Body of pancreas (tissue), 4 donors: ENCODE data around the gene SLC6A3.

ENCODE experiments used
- POLR2A ChIP-seq, 3 donors: fragments of 450-650 bp; IDR thresholded peaks; one replicate each; pipeline ENCODE4 v1.6.1; 2016; ENCODE audit warnings: antibody characterized with exemption in 3 of 3, mild to moderate bottlenecking in 2 of 3
- TF ChIP-seq, protein P1 (sequence below), 7 experiments: fragments of 450-650 bp in 4 of 7; fragments of 200-600 bp in 3 of 7; sonication (generic) in 3 of 7; IDR thresholded peaks; one replicate each; pipeline ENCODE4 v1.5.1; 2016 to 2019; ENCODE audit warnings: antibody characterized with exemption in 7 of 7

DNA sequence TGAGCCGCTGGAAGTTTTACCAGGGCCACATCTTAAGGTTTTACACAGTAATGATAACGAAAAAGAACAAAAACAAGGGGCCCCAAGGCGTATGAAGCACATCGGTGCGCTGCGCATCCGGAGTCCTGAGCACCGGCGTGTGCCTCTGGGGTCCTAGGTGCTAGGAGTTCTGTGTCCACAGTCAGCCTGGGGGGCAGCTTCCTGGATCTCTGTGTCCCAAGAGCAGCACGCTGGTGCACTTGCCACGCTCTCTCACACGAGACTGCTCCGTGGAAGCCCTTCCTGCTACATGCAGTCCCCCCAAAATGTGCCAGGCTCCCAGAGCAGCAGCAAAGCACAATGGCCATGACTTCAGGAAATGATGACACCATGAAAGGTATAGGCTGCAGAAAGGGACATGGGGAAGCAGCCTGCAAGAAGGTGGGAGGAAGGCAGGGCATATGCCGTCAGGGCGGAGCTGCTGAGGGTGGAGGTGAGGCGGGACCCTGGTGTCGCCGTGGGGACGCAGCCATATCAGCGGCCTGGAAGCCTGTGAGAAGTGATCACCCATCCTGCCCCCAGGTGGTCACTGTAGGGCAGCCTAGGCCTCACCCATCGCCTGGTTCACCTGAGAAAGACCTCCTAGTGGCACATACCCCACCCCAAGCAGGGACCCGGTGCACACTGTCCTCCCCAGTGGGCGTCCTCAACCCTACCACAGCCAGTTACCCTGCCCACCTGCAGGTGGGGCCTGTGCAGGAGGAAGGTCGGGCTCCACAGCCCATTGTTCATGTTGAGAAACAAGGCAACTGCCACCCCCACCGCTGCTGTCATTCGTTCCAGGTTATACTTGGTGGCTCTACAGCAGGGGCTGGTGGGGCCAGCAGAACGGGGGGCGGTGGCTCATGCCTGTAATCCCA is 23.6 kb upstream of the SLC6A3 start:
- TF ChIP-seq, protein P1, sequence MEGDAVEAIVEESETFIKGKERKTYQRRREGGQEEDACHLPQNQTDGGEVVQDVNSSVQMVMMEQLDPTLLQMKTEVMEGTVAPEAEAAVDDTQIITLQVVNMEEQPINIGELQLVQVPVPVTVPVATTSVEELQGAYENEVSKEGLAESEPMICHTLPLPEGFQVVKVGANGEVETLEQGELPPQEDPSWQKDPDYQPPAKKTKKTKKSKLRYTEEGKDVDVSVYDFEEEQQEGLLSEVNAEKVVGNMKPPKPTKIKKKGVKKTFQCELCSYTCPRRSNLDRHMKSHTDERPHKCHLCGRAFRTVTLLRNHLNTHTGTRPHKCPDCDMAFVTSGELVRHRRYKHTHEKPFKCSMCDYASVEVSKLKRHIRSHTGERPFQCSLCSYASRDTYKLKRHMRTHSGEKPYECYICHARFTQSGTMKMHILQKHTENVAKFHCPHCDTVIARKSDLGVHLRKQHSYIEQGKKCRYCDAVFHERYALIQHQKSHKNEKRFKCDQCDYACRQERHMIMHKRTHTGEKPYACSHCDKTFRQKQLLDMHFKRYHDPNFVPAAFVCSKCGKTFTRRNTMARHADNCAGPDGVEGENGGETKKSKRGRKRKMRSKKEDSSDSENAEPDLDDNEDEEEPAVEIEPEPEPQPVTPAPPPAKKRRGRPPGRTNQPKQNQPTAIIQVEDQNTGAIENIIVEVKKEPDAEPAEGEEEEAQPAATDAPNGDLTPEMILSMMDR (IDR thresholded peaks at IDR 0.05), result no peak
- TF ChIP-seq POLR2A (IDR thresholded peaks at IDR 0.05), result no peak
